ENCODE measurements around the gene XPOT.

- TF ChIP-seq CTCF (conservative IDR thresholded peaks at IDR 0.05; ENCODE audit: low read length) (no peak; the same call in 1 of the 2 replicates), EZH2phosphoT487 (IDR thresholded peaks at IDR 0.05; ENCODE audit: borderline replicate concordance) (no peak)
Measured at GRCh38 chr12:64451687-64452558, 47.7 kb downstream of the XPOT start, which contains the start of gene TBK1.
